HepG2 (cell line): ENCODE results near the gene SH3GLB2. TPM values are rescaled to one million over a fixed set of nuclear protein-coding genes. Genes with fewer than 3 reads are reported as not detected.

Experiments used
- CBX2 ChIP-seq, 2 experiments: fragments of 200-600 bp in 1 of 2; sonication (generic); formaldehyde crosslinking in 1 of 2; IDR thresholded peaks; 2 replicates each; pipeline versions ENCODE4 v1.7.0 to v1.8.1; 2018 to 2022; ENCODE audit warnings: low read depth in 2 of 2, low read length in 1 of 2, mild to moderate bottlenecking in 1 of 2, missing genetic modification reagents in 1 of 2
- CEBPB ChIP-seq: IDR thresholded peaks from 2 replicates; pipeline ENCODE4 v1.6.1; 2011; ENCODE audit warnings: low read depth, low read length, improper control_type of control experiment, borderline replicate concordance
- CENPX ChIP-seq: sonication (generic); formaldehyde crosslinking; IDR thresholded peaks from 2 replicates; pipeline ENCODE4 v1.9.0; 2021; ENCODE audit warnings: mild to moderate bottlenecking, missing genetic modification reagents, moderate library complexity
- HNF1B ChIP-seq: sonication (generic); formaldehyde crosslinking; IDR thresholded peaks from 2 replicates; pipeline ENCODE4 v1.5.1; 2020; ENCODE audit warnings: mild to moderate bottlenecking, moderate library complexity, missing genetic modification reagents
- JDP2 ChIP-seq: sonication (generic); formaldehyde crosslinking; IDR thresholded peaks from 2 replicates; pipeline ENCODE4 v1.8.1; 2022; ENCODE audit warnings: missing genetic modification reagents, borderline replicate concordance
- KAT8 ChIP-seq: IDR thresholded peaks from 2 replicates; pipeline ENCODE4 v1.6.1; 2016; ENCODE audit warnings: missing genetic modification reagents, missing compliant biosample characterization
- KDM1A ChIP-seq: IDR thresholded peaks from 2 replicates; pipeline ENCODE4 v1.6.1; 2016; ENCODE audit warnings: missing compliant biosample characterization
- MEIS1 ChIP-seq: sonication (generic); formaldehyde crosslinking; IDR thresholded peaks from 2 replicates; pipeline ENCODE4 v1.9.0; 2021; ENCODE audit warnings: mild to moderate bottlenecking, missing genetic modification reagents, moderate library complexity, borderline replicate concordance
- ONECUT2 ChIP-seq: sonication (generic); formaldehyde crosslinking; IDR thresholded peaks from 2 replicates; pipeline ENCODE4 v1.4.0; 2020; ENCODE audit warnings: missing genetic modification reagents
- PCBP2 ChIP-seq: fragments of 200-400 bp; formaldehyde crosslinking; optimal IDR thresholded peaks from 2 replicates; pipeline ENCODE3; 2018; ENCODE audit warnings: low read length, low read depth; ENCODE audit not compliant: poor library complexity, severe bottlenecking
- PHF8 ChIP-seq: sonication (generic); formaldehyde crosslinking; IDR thresholded peaks from 2 replicates; pipeline ENCODE4 v1.5.0; 2020; ENCODE audit warnings: missing genetic modification reagents
- RAD51 ChIP-seq: fragments of 450-650 bp; IDR thresholded peaks from 2 replicates; pipeline ENCODE4 v1.6.1; 2016; ENCODE audit warnings: borderline replicate concordance
- RARA ChIP-seq: IDR thresholded peaks from 2 replicates; pipeline ENCODE4 v1.6.1; 2016; ENCODE audit warnings: missing genetic modification reagents, missing compliant biosample characterization
- SALL2 ChIP-seq: sonication (generic); formaldehyde crosslinking; IDR thresholded peaks from 2 replicates; pipeline ENCODE4 v1.8.1; 2023; ENCODE audit warnings: mild to moderate bottlenecking, missing genetic modification reagents, inconsistent platforms
- SIX1 ChIP-seq: sonication (generic); formaldehyde crosslinking; IDR thresholded peaks from 2 replicates; pipeline ENCODE4 v1.4.0; 2020; ENCODE audit warnings: missing genetic modification reagents, borderline replicate concordance
- SKI ChIP-seq: fragments of 450-650 bp; IDR thresholded peaks from one replicate; pipeline ENCODE4 v1.6.1; 2018; ENCODE audit warnings: mild to moderate bottlenecking; ENCODE audit not compliant: partially characterized antibody
- SMC3 ChIP-seq: IDR thresholded peaks from 2 replicates; pipeline ENCODE4 v1.6.1; 2011; ENCODE audit warnings: low read length, improper control_type of control experiment
- SP1 ChIP-seq, 2 experiments: fragments of 450-650 bp in 1 of 2; sonication (generic) in 1 of 2; formaldehyde crosslinking in 1 of 2; IDR thresholded peaks; 2 replicates each; pipeline versions ENCODE4 v1.4.0 to v1.6.1; 2016 to 2020; ENCODE audit warnings: missing genetic modification reagents in 1 of 2
- SRSF9 ChIP-seq: fragments of 200-400 bp; formaldehyde crosslinking; IDR thresholded peaks from 2 replicates; pipeline ENCODE4 v1.6.1; 2018; ENCODE audit warnings: borderline replicate concordance, mild to moderate bottlenecking, low read depth, low read length; ENCODE audit not compliant: insufficient read depth, poor library complexity, severe bottlenecking
- STAT5B ChIP-seq: sonication (generic); formaldehyde crosslinking; IDR thresholded peaks from 2 replicates; pipeline ENCODE4 v1.4.0; 2020; ENCODE audit warnings: missing genetic modification reagents
- TBX2 ChIP-seq: sonication (generic); formaldehyde crosslinking; IDR thresholded peaks from 2 replicates; pipeline ENCODE4 v1.5.0; 2020; ENCODE audit warnings: missing genetic modification reagents, mild to moderate bottlenecking, borderline replicate concordance
- WIZ ChIP-seq: sonication (generic); formaldehyde crosslinking; IDR thresholded peaks from 2 replicates; pipeline ENCODE4 v1.5.1; 2020; ENCODE audit warnings: mild to moderate bottlenecking, missing genetic modification reagents
- ZNF260 ChIP-seq: sonication (generic); formaldehyde crosslinking; IDR thresholded peaks from 2 replicates; pipeline ENCODE4 v1.4.0; 2020; ENCODE audit warnings: missing genetic modification reagents, low read depth, mild to moderate bottlenecking, borderline replicate concordance
- ZNF274 ChIP-seq: sonication (generic); formaldehyde crosslinking; IDR thresholded peaks from 2 replicates; pipeline ENCODE4 v1.5.1; 2020; ENCODE audit warnings: mild to moderate bottlenecking, missing genetic modification reagents
- ZNF430 ChIP-seq: sonication (generic); formaldehyde crosslinking; IDR thresholded peaks from 2 replicates; pipeline ENCODE4 v1.9.0; 2021; ENCODE audit warnings: mild to moderate bottlenecking, missing genetic modification reagents
- ZNF460 ChIP-seq: sonication (generic); formaldehyde crosslinking; IDR thresholded peaks from 2 replicates; pipeline ENCODE4 v1.5.1; 2020; ENCODE audit warnings: missing genetic modification reagents, mild to moderate bottlenecking, borderline replicate concordance
- ZNF556 ChIP-seq: sonication (generic); formaldehyde crosslinking; IDR thresholded peaks from 2 replicates; pipeline ENCODE4 v1.4.0; 2020; ENCODE audit warnings: mild to moderate bottlenecking, missing genetic modification reagents, borderline replicate concordance
- ZNF598 ChIP-seq: sonication (generic); formaldehyde crosslinking; IDR thresholded peaks from 2 replicates; pipeline ENCODE4 v1.5.1; 2020; ENCODE audit warnings: mild to moderate bottlenecking, missing genetic modification reagents, borderline replicate concordance
- ZNF709 ChIP-seq: sonication (generic); formaldehyde crosslinking; IDR thresholded peaks from 2 replicates; pipeline ENCODE4 v1.5.0; 2020; ENCODE audit warnings: mild to moderate bottlenecking, missing genetic modification reagents
- ZSCAN20 ChIP-seq: sonication (generic); formaldehyde crosslinking; IDR thresholded peaks from 2 replicates; pipeline ENCODE4 v1.4.0; 2020; ENCODE audit warnings: missing genetic modification reagents, mild to moderate bottlenecking, borderline replicate concordance
- polyA plus RNA-seq, 8 experiments: library from polyadenylated mRNA; depleted of rRNA in 3 of 8; stranded (reverse) in 7 of 8; unstranded in 1 of 8; fragments of >200 nt; fragmentation: Illumina TruSeq in 4 of 8; extraction: Trizol in 4 of 8; gene quantifications; 2 replicates each; pipeline versions ENCODE4 v1.2.1 to v1.2.3, GENCODE V29; 2011 to 2016; ENCODE audit warnings: low read depth in 4 of 8, missing spikeins in 1 of 8, mixed read lengths in 1 of 8; ENCODE audit not compliant: insufficient read depth in 1 of 8
- total RNA-seq, 5 experiments: library from RNA; depleted of rRNA; stranded (reverse); fragments of >200 nt; fragmentation: Illumina TruSeq; extraction: Trizol; gene quantifications; 2 replicates each; pipeline ENCODE4 v1.2.3, GENCODE V29; 2016; ENCODE audit warnings: low read depth in 1 of 5
- TF ChIP-seq, protein P1 (sequence below): sonication (generic); IDR thresholded peaks from 2 replicates; pipeline ENCODE4 v1.6.1; 2016; ENCODE audit warnings: low read depth, borderline replicate concordance

SH3GLB2 gene
- total and polyA plus RNA-seq, 2 of the 13 experiments (the other 11 are each of a cell fraction or from before 2014, with no cell fraction given): 24.0 to 40.6 TPM

GRCh38 chr9:129064499-129064908 is 36.4 kb upstream of the SH3GLB2 start (continued):
- 0 out of 2 replicates have a peak, but pooled peaks have one; percentile 37 for TF ChIP-seq PHF8 (CRISPR knock-in tag)
- TF ChIP-seq SALL2 (CRISPR knock-in tag): peak; percentile 40; the same call in 1 of the 2 replicates
- no peak for TF ChIP-seq CBX2 (IDR thresholded peaks at IDR 0.05; ENCODE audit: low read depth, low read length)
- TF ChIP-seq CBX2 (CRISPR knock-in tag; IDR thresholded peaks at IDR 0.05; ENCODE audit: low read depth): no peak
- TF ChIP-seq RARA: peak; percentile 97
- peak; percentile 64; the same call in 1 of the 2 replicates for TF ChIP-seq ZNF709 (CRISPR knock-in tag)
- TF ChIP-seq RAD51: no peak
- no peak for TF ChIP-seq SP1 (IDR thresholded peaks at IDR 0.05)
- TF ChIP-seq SP1 (CRISPR knock-in tag; IDR thresholded peaks at IDR 0.05): no peak
- no peak for TF ChIP-seq SRSF9
- TF ChIP-seq HNF1B (CRISPR knock-in tag): peak; percentile 86
- peak; percentile 97; the same call in 1 of the 2 replicates for TF ChIP-seq ZNF556 (CRISPR knock-in tag)
- TF ChIP-seq ZNF598: peak; percentile 45; the same call in 1 of the 2 replicates
- TF ChIP-seq KAT8: peak; percentile 58
- peak; percentile 93 for TF ChIP-seq CEBPB
- TF ChIP-seq SKI: peak; percentile 99
- TF ChIP-seq ZNF260 (CRISPR knock-in tag): no peak
- no peak for TF ChIP-seq ONECUT2 (CRISPR knock-in tag)
- TF ChIP-seq JDP2: no peak
- TF ChIP-seq ZSCAN20 (CRISPR knock-in tag): no peak
- TF ChIP-seq CENPX: no peak
- TF ChIP-seq STAT5B (CRISPR knock-in tag): peak; percentile 59; the same call in 1 of the 2 replicates
- peak; percentile 73 for TF ChIP-seq TBX2 (CRISPR knock-in tag)
- TF ChIP-seq ZNF430 (CRISPR knock-in tag): peak; percentile 86; the same call in 1 of the 2 replicates
- no peak for TF ChIP-seq WIZ
- peak; percentile 44; the same call in 1 of the 2 replicates for TF ChIP-seq MEIS1 (CRISPR knock-in tag)
- peak; percentile 59; the same call in 1 of the 2 replicates for TF ChIP-seq SIX1 (CRISPR knock-in tag)
- TF ChIP-seq, protein P1, sequence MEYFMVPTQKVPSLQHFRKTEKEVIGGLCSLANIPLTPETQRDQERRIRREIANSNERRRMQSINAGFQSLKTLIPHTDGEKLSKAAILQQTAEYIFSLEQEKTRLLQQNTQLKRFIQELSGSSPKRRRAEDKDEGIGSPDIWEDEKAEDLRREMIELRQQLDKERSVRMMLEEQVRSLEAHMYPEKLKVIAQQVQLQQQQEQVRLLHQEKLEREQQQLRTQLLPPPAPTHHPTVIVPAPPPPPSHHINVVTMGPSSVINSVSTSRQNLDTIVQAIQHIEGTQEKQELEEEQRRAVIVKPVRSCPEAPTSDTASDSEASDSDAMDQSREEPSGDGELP: peak; percentile 91
- peak; percentile 48 for TF ChIP-seq ZNF460
- TF ChIP-seq ZNF274 (CRISPR knock-in tag): peak; percentile 61; the same call in 1 of the 2 replicates
- peak; percentile 24; the same call in 1 of the 2 replicates for TF ChIP-seq SMC3
- TF ChIP-seq KDM1A (CRISPR knock-in tag): 0 out of 2 replicates have a peak, but pooled peaks have one; percentile 15
- no peak for TF ChIP-seq PCBP2
